GM12872 (cell line): ENCODE measurements around the gene FAM20C.

Experiments
- TF ChIP-seq, protein P1 (sequence below): IDR thresholded peaks from 3 replicates; pipeline ENCODE4 v1.5.1; 2011; ENCODE audit warnings: low read depth, mild to moderate bottlenecking, low read length, moderate library complexity; ENCODE audit not compliant: insufficient read depth

The FAM20C gene

DNA sequence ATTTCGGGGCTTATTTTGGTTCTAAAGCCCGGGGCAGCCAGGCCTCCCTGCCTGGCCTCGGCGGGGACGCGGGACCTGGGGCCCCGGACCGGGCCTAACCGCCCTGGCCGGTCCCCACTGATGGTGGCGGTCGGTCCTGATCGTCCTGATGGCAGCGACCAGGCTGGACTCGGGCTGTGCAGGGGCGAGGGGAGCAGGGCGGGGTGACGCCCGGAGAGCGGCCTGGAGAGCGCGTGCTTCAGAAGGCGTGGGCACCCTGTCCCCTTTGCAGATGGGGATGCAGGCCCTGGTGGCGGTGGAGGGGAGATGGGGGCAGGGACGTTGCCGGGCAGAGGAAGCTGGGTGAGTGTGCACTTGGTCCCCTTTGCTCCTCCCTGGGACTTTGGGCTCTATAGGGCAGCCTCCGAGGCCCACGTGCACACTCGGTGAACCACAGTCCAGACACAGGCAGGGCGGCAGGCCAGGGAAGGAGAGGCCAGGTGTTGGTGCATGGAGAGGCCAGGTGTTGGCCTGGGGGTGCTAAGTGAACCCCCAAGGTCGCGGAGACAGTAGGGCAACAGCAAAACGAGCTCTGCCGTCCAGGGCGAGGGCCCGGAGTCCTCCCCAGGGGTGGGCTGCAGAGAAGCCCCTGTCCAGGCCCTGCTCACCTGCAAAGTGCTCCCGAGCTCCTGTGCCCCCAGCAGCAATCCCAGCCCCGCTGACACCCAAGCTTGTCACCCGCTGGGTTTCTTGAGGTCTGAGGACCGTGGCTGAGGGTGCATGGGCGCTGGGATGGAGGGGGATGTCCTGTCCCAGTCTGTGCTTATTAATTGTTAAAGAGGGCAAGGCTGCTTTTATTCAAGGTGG lies 42.4 kb upstream of the FAM20C start:
- TF ChIP-seq, protein P1, sequence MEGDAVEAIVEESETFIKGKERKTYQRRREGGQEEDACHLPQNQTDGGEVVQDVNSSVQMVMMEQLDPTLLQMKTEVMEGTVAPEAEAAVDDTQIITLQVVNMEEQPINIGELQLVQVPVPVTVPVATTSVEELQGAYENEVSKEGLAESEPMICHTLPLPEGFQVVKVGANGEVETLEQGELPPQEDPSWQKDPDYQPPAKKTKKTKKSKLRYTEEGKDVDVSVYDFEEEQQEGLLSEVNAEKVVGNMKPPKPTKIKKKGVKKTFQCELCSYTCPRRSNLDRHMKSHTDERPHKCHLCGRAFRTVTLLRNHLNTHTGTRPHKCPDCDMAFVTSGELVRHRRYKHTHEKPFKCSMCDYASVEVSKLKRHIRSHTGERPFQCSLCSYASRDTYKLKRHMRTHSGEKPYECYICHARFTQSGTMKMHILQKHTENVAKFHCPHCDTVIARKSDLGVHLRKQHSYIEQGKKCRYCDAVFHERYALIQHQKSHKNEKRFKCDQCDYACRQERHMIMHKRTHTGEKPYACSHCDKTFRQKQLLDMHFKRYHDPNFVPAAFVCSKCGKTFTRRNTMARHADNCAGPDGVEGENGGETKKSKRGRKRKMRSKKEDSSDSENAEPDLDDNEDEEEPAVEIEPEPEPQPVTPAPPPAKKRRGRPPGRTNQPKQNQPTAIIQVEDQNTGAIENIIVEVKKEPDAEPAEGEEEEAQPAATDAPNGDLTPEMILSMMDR: no peak

DNA sequence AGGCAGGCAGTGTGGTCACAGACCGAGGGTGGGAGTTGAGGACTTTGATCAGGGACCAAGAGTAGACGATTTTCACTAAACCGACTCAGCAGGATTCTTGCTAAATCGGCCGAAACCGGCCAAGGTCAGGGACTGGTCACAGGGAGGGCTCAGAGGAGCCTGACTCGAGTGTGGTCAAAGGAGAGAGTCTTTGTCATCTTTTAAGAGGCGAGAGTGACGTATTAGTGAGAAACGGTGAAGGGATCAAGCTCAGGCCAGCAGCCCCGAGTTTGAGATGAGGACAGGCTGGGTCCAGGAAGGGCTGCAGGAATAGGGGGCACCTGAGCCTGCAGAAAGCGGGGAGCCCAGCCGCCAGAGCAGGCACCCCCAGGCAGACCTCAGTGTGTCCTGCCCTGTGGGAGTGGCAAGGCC lies 41.6 kb upstream of the FAM20C start:
- TF ChIP-seq, protein P1: no peak

DNA sequence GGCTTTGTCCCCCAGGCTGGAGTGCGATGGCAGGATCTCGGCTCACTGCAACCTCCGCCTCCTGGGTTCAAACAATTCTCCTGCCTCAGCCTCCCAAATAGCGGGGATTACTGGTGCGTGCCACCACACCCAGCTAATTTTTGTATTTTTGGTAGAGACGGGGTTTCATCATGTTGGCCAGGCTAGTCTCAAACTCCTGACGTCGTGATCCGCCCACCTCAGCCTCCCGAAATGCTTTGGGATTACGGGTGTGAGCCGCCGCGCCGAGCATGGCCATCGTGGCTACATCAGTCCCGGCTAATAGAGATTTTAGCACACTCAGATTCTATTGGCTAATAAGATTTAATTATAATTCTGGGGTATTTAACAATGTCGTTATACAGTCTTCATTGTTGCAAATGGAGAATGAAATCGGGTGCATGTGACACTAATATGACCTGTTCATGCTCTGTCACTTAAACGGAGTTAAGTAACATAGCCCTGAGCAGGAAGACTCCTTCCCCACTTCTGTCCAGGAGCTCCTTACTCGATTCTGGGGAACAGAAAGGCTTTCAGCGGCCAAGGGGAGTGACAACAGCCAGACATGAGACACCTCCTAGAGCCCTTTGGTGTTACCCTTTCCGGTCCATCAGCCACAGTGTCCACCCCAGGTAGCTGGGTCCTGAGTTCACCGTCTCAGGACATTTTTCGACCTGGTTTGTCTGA lies 40.9 kb upstream of the FAM20C start:
- TF ChIP-seq, protein P1: no peak

DNA sequence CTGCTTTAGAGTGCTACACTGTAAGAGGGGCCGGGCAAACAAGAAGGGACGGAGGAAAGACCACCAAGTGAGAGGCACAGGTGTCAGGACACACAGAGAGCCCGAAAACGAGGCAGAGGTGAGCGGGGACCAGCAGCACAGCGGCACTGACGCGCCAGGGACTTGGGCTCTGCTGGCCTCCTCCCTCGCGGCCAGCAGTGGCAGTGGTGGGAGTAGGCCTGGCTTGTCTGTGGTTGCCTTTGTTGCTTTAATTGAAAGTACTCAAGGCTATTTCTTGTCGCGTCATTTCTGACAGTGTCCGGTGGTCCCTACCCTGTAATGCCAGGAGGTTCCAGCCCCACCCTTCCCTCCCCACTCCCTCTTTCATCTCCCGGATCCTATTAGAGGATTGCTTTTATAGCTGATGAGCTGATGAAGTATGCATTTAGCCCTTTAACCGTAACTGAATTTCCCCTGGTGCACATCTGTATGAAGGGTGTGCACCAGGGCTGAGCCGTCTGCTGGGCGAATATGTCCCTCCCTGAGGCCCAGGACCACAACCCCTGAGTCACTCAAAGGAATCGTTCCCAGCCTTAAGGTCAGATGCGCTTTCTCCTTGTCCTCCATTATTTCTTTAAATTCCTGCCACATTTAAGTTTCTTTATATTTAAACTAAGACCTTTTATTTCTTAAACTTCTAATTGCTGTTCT lies 39.5 kb upstream of the FAM20C start:
- TF ChIP-seq, protein P1: no peak

DNA sequence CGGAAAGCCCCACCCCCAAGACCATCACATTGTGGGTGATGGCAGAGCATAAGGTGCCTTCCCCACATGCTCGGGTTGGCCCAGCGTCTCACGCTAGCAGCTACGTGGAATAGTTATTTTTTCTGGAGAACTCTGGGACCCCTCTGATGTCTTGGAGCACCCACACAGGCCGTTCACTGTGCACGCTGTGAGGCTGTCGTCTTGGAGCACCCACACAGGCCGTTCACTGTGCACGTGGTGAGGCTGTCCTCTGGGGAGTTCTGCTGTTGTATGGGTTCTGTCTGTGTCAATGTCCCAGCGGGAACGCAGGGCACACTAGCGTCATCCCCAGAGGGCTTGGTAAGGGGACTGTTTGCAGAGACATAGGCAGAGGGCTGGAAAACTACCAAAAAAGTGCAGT lies 38.8 kb upstream of the FAM20C start:
- TF ChIP-seq, protein P1: no peak

DNA sequence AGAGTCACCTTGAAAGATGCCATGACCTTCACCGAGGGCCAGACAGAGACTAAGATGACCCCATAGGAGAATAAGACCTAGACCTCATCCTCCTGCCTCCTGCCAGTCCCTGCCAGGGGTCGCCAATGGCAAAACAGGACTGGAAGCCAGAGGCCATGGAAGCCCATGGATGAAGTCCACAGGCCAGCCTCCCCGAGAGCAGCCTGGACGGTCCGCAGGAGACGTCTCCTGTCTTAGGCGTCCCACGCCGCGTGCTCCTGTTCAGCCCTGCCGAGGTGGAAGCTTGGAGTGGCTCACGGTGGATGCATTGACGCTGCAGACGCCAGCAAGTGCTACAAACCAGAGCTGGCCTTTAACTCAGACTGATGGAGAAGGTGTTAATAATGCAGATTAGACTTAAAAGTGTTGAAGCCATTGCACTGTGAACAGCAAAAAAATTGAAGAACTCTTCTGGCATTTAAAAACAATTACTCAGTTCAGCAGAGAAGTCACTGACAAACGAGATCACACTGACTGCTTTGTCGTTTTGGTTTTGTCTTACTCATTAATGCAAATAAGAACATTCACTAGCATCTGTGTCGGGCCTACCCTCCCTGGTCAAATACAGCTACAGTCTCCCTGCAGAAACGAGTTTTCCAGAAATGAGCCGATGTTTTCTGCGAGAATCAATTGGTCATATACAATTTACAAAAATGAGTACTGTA lies 38.1 kb upstream of the FAM20C start:
- TF ChIP-seq, protein P1: no peak

DNA sequence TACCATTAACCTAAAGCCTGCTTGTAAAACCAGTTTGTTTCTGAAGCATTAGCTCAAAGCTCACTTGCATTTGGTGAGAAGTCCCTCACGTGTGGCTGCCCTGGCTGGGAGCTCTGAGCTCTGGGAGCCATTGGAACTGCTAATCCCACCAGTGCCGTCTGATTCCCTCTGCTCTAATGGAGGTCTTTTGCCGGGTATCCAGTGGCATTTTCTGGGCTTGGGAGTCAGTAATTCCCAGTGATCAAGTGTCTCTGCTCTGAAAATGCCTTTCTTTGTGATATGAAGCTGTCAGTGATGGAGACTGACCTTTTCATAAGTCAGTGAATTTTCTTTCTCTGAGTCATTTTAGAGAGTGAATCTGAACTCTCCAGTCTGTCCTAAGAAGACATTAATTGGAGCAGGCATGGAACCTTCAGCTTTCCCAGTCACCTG lies 36.9 kb upstream of the FAM20C start:
- TF ChIP-seq, protein P1: no peak
